IMR-90 (cell line): ENCODE results near the gene XPNPEP2. TPM values are rescaled to one million over a fixed set of nuclear protein-coding genes. Genes with fewer than 3 reads are reported as not detected.

ENCODE experiments used
- ATAC-seq: fragments of 200-7000 bp; cut with Tn5 transposase; 2 replicates; pipeline ENCODE4 v1.9.1; 2020; ENCODE audit warnings: low read depth, mild to moderate bottlenecking, moderate library complexity
- BruUV-seq: library from RNA; stranded (reverse); fragments of 400-500 nt; replicated peaks from 2 replicates; lab custom pipeline; 2021; lab: Mats Ljungman, UMichigan
- CTCF ChIA-PET: fragments of 300-600 bp; formaldehyde crosslinking; extraction: SDS; loops from one replicate; lab custom pipeline; 2021; ENCODE audit warnings: antibody characterized with exemption; lab: Yijun Ruan, JAX
- POLR2A ChIA-PET: fragments of 300-600 bp; sonication (Branson Sonifier 250); formaldehyde crosslinking; loops from one replicate; lab custom pipeline; 2022; ENCODE audit warnings: antibody characterized with exemption; ENCODE audit not compliant: unreplicated experiment; lab: Charles Lee
- DNase-seq: peaks from one replicate; pipeline ENCODE4 v3.0.0; 2013
- H2AFZ ChIP-seq: replicated peaks from 2 replicates; pipeline ENCODE3; 2013; ENCODE audit warnings: low read length, mild to moderate bottlenecking; ENCODE audit not compliant: poor library complexity
- H2AK5ac ChIP-seq: 2 replicates; pipeline ENCODE4 v1.6.1; 2013; ENCODE audit warnings: low read depth, low read length, inconsistent platforms
- H2AK9ac ChIP-seq: replicated peaks from 2 replicates; pipeline ENCODE3; 2013; ENCODE audit warnings: mild to moderate bottlenecking, low read depth, low read length, moderate library complexity; ENCODE audit not compliant: poor library complexity
- H2BK120ac ChIP-seq: 2 replicates; pipeline ENCODE4 v1.6.1; 2013; ENCODE audit warnings: low read depth, low read length, inconsistent platforms
- H2BK15ac ChIP-seq: 3 replicates; pipeline ENCODE4 v1.6.1; 2013; ENCODE audit warnings: low read depth, low read length, inconsistent platforms
- H2BK20ac ChIP-seq: 2 replicates; pipeline ENCODE4 v1.6.1; 2013; ENCODE audit warnings: low read depth, mild to moderate bottlenecking, inconsistent platforms, low read length, moderate library complexity
- H2BK5ac ChIP-seq: 2 replicates; pipeline ENCODE4 v1.6.1; 2013; ENCODE audit warnings: mild to moderate bottlenecking, low read depth, low read length, inconsistent platforms; ENCODE audit not compliant: poor library complexity, severe bottlenecking
- H3K14ac ChIP-seq: replicated peaks from 2 replicates; pipeline ENCODE4 v1.6.1; 2013; ENCODE audit warnings: low read depth, low read length, inconsistent platforms
- H3K18ac ChIP-seq: 2 replicates; pipeline ENCODE4 v1.6.1; 2013; ENCODE audit warnings: low read depth, low read length, control low read depth
- H3K23ac ChIP-seq: 2 replicates; pipeline ENCODE4 v1.6.1; 2013; ENCODE audit warnings: low read depth, low read length, inconsistent platforms
- H3K27ac ChIP-seq: 2 replicates; pipeline ENCODE4 v1.5.1; 2013; ENCODE audit warnings: mild to moderate bottlenecking, control low read depth, low read length; ENCODE audit not compliant: insufficient read depth
- H3K27me3 ChIP-seq: 2 replicates; pipeline ENCODE4 v1.6.1; 2013; ENCODE audit warnings: low read length; ENCODE audit not compliant: control insufficient read depth, insufficient read depth
- H3K36me3 ChIP-seq: 2 replicates; pipeline ENCODE4 v1.6.1; 2013; ENCODE audit warnings: low read length, mixed read lengths; ENCODE audit not compliant: control insufficient read depth, insufficient read depth
- H3K4ac ChIP-seq: 2 replicates; pipeline ENCODE4 v1.6.1; 2013; ENCODE audit warnings: low read depth, low read length, inconsistent platforms
- H3K4me1 ChIP-seq: 2 replicates; pipeline ENCODE4 v1.6.1; 2013; ENCODE audit warnings: low read length, mixed read lengths; ENCODE audit not compliant: control insufficient read depth, insufficient read depth
- H3K4me2 ChIP-seq: 2 replicates; pipeline ENCODE4 v1.6.1; 2013; ENCODE audit warnings: low read depth, mild to moderate bottlenecking, control low read depth, low read length, moderate library complexity
- H3K4me3 ChIP-seq: 2 replicates; pipeline ENCODE4 v1.5.1; 2013; ENCODE audit warnings: low read depth, mild to moderate bottlenecking, control low read depth, low read length, moderate library complexity; ENCODE audit not compliant: insufficient read depth
- H3K56ac ChIP-seq: 2 replicates; pipeline ENCODE4 v1.6.1; 2013; ENCODE audit warnings: low read length, inconsistent platforms; ENCODE audit not compliant: insufficient read depth; ENCODE audit errors: extremely low read depth
- H3K79me1 ChIP-seq, 2 experiments: 2 replicates each; pipeline ENCODE4 v1.6.1; 2013; ENCODE audit warnings: low read length in 2 of 2, inconsistent platforms in 1 of 2, low read depth in 1 of 2
- H3K9ac ChIP-seq: 2 replicates; pipeline ENCODE4 v1.6.1; 2013; ENCODE audit warnings: low read depth, low read length, control low read depth
- H3K9me1 ChIP-seq: 2 replicates; pipeline ENCODE4 v1.6.1; 2013; ENCODE audit warnings: low read length, inconsistent platforms; ENCODE audit not compliant: insufficient read depth
- H3K9me3 ChIP-seq: 2 replicates; pipeline ENCODE4 v1.6.1; 2013; ENCODE audit warnings: low read length; ENCODE audit not compliant: control insufficient read depth, insufficient read depth
- H4K20me1 ChIP-seq: 2 replicates; pipeline ENCODE4 v1.6.1; 2013; ENCODE audit warnings: low read length, inconsistent platforms; ENCODE audit not compliant: insufficient read depth
- H4K5ac ChIP-seq: 2 replicates; pipeline ENCODE4 v1.6.1; 2013; ENCODE audit warnings: mild to moderate bottlenecking, low read depth, low read length, control low read depth
- H4K8ac ChIP-seq, 2 experiments: 2 replicates each; pipeline ENCODE4 v1.6.1; 2013; ENCODE audit warnings: low read depth in 2 of 2, low read length in 2 of 2, control low read depth in 1 of 2, inconsistent platforms in 1 of 2
- H4K91ac ChIP-seq: 2 replicates; pipeline ENCODE4 v1.6.1; 2013; ENCODE audit warnings: low read depth, low read length, inconsistent platforms; ENCODE audit not compliant: insufficient read depth
- BHLHE40 ChIP-seq: fragments of 150-350 bp; IDR thresholded peaks from 2 replicates; pipeline ENCODE4 v1.6.1; 2016; ENCODE audit warnings: mild to moderate bottlenecking, low read depth, low read length
- CEBPB ChIP-seq: IDR thresholded peaks from 2 replicates; pipeline ENCODE4 v1.6.1; 2012; ENCODE audit warnings: low read depth, low read length, improper control_type of control experiment
- CHD1 ChIP-seq: IDR thresholded peaks from 2 replicates; pipeline ENCODE4 v1.6.1; 2012; ENCODE audit warnings: low read depth, low read length, improper control_type of control experiment
- CTCF ChIP-seq: conservative IDR thresholded peaks from 2 replicates; pipeline ENCODE4 v1.5.1; 2012; ENCODE audit warnings: mild to moderate bottlenecking, low read depth, low read length, improper control_type of control experiment
- ELK1 ChIP-seq: fragments of 150-350 bp; IDR thresholded peaks from 2 replicates; pipeline ENCODE4 v1.6.1; 2016; ENCODE audit warnings: low read depth, mild to moderate bottlenecking, low read length, moderate library complexity, borderline replicate concordance
- FOS ChIP-seq: fragments of 150-350 bp; IDR thresholded peaks from 2 replicates; pipeline ENCODE4 v1.6.1; 2016; ENCODE audit warnings: low read depth, low read length
- MAFK ChIP-seq: IDR thresholded peaks from 2 replicates; pipeline ENCODE4 v1.6.1; 2012; ENCODE audit warnings: low read depth, low read length, improper control_type of control experiment
- MAZ ChIP-seq: IDR thresholded peaks from 2 replicates; pipeline ENCODE4 v1.6.1; 2012; ENCODE audit warnings: low read depth, mild to moderate bottlenecking, low read length, improper control_type of control experiment, moderate library complexity, borderline replicate concordance
- MXI1 ChIP-seq: IDR thresholded peaks from 2 replicates; pipeline ENCODE4 v1.6.1; 2012; ENCODE audit warnings: low read depth, mild to moderate bottlenecking, low read length, moderate library complexity, borderline replicate concordance
- NFE2L2 ChIP-seq: fragments of 150-350 bp; IDR thresholded peaks from 2 replicates; pipeline ENCODE4 v1.6.1; 2016; ENCODE audit warnings: low read depth, mild to moderate bottlenecking, low read length
- POLR2A ChIP-seq: IDR thresholded peaks from 2 replicates; pipeline ENCODE4 v1.6.1; 2012; ENCODE audit warnings: mild to moderate bottlenecking, low read depth, low read length
- RAD21 ChIP-seq: IDR thresholded peaks from 2 replicates; pipeline ENCODE4 v1.6.1; 2012; ENCODE audit warnings: low read length, improper control_type of control experiment
- RCOR1 ChIP-seq: IDR thresholded peaks from 2 replicates; pipeline ENCODE4 v1.6.1; 2012; ENCODE audit warnings: mild to moderate bottlenecking, low read length, improper control_type of control experiment; ENCODE audit not compliant: insufficient replicate concordance
- RFX5 ChIP-seq: IDR thresholded peaks from 2 replicates; pipeline ENCODE4 v1.8.0; 2012; ENCODE audit warnings: low read depth, mild to moderate bottlenecking, low read length, moderate library complexity
- SMC3 ChIP-seq: fragments of 150-350 bp; IDR thresholded peaks from 2 replicates; pipeline ENCODE4 v1.6.1; 2016; ENCODE audit warnings: low read depth, mild to moderate bottlenecking, antibody characterized with exemption, low read length, moderate library complexity
- USF2 ChIP-seq: fragments of 150-350 bp; IDR thresholded peaks from 2 replicates; pipeline ENCODE4 v1.6.1; 2017; ENCODE audit warnings: mild to moderate bottlenecking, antibody characterized with exemption, low read length, low read depth
- WGBS, 2 experiments: methylation state at CpG; one replicate each; pipeline versions ENCODE4 v1.1.5 to v1.1.7; 2013; ENCODE audit warnings: missing lambda C conversion rate in 2 of 2; ENCODE audit not compliant: insufficient read length in 1 of 2; ENCODE audit errors: extremely low coverage in 2 of 2; 5-methylcytosine and 5-hydroxymethylcytosine counted together
- dilution Hi-C: fragments of 300-500 bp; cut with HindIII; formaldehyde crosslinking; loops from one replicate; pipeline ENCODE4 v1.14.3; 2018; ENCODE audit warnings: low sequenced_read_pairs; ENCODE audit not compliant: unreplicated experiment
- in situ Hi-C: fragments of 300-500 bp; cut with MboI; formaldehyde crosslinking; loops from 3 replicates; pipeline ENCODE4 v1.14.3; 2019; ENCODE audit warnings: low sequenced_read_pairs, inconsistent platforms, mixed read lengths
- intact Hi-C: fragments of 100-400 bp; cut with micrococcal nuclease; formaldehyde crosslinking; loops from 2 replicates; pipeline ENCODE4 v1.10.0; 2022
- polyA plus RNA-seq, 3 experiments: library from polyadenylated mRNA; depleted of rRNA; stranded (reverse); fragments of >200 nt; gene quantifications; 2 replicates each; pipeline ENCODE4 v1.2.3, GENCODE V29; 2012; ENCODE audit warnings: low replicate concordance in 1 of 3
- total RNA-seq: library from RNA; depleted of rRNA; stranded (reverse); fragments of >200 nt; gene quantifications from 2 replicates; pipeline ENCODE4 v1.2.3, GENCODE V29; 2012

XPNPEP2 gene
- total and polyA plus RNA-seq, 2 of the 4 experiments (the other 2 are of a cell fraction) = under 0.01 to 0.07 TPM

GRCh38 chrX:129791336-129791735 is 52.6 kb downstream of the XPNPEP2 start:
- Histone ChIP-seq H2BK120ac (no peak overlapping the region), H4K20me1 (no peaks in the 10 kb centered on the region), H4K8ac (no peak overlapping the region), H3K9ac (no peak overlapping the region), H3K14ac (no peak overlapping the region), H3K23ac (no peak overlapping the region), H3K9me3 (no peaks in the 10 kb centered on the region), H2AFZ (no peak overlapping the region), H3K4ac (no peak overlapping the region), H3K4me3 (no peak overlapping the region), H3K56ac (no peak overlapping the region), H2BK5ac (no peak overlapping the region), H3K4me2 (no peak overlapping the region), H3K9me1 (no peaks in the 10 kb centered on the region), H2BK20ac (no peak overlapping the region), H4K5ac (no peak overlapping the region), H3K18ac (no peak overlapping the region), H4K91ac (no peak overlapping the region), H3K36me3 (no peaks in the 10 kb centered on the region), H3K79me1 (no peaks in the 10 kb centered on the region), H3K27ac (no peak overlapping the region), H2AK9ac (no peak overlapping the region), H2AK5ac (no peak overlapping the region), H2BK15ac (no peak overlapping the region), H3K27me3 (peaks cover 1% of the 10 kb centered on the region; the same call in 1 of the 2 replicates), H3K4me1 (no peaks in the 10 kb centered on the region)
- ATAC-seq = no peak
- DNase-seq = no peak
- ChIA-PET POLR2A (no interaction called here), CTCF (no interaction called here)
- intact Hi-C loops = no loop called here
- 71% methylated on average over 5 of the region's 8 CpGs; no CpG with 5 or more reads in 1 of the 2 experiments for WGBS, 2 experiments
- BruUV-seq = no TSS peak
- no peak for TF ChIP-seq RAD21
- TF ChIP-seq ELK1 = no peak
- TF ChIP-seq CEBPB = no peak
- no peak for TF ChIP-seq FOS
- no peak for TF ChIP-seq POLR2A
- TF ChIP-seq RFX5 = no peak
- no peak for TF ChIP-seq CTCF
- no peak for TF ChIP-seq NFE2L2
- TF ChIP-seq CHD1 = no peak
- TF ChIP-seq MXI1 = no peak
- TF ChIP-seq BHLHE40 = no peak
- TF ChIP-seq SMC3 = no peak
- no peak for TF ChIP-seq USF2
- TF ChIP-seq MAZ = no peak
- TF ChIP-seq MAFK = no peak
- no peak for TF ChIP-seq RCOR1
- dilution Hi-C loops = no loop called here
- in situ Hi-C loops = no loop called here
